HCT116 (cell line): ENCODE results near the gene GLCE. TPM values are rescaled to one million over a fixed set of nuclear protein-coding genes. Genes with fewer than 3 reads are reported as not detected.

Experiments used
- ATAC-seq: fragments of 200-7000 bp; cut with Tn5 transposase; 2 replicates; pipeline ENCODE4 v1.9.1; 2020; ENCODE audit warnings: mild to moderate bottlenecking, moderate library complexity
- BruUV-seq: library from RNA; stranded (reverse); fragments of 400-500 nt; replicated peaks from 2 replicates; lab custom pipeline; 2021; lab: Mats Ljungman, UMichigan
- CTCF ChIA-PET: fragments of 300-600 bp; sonication (Branson Sonifier 250); formaldehyde crosslinking; loops from one replicate; lab custom pipeline; 2021; ENCODE audit warnings: antibody characterized with exemption; lab: Charles Lee
- POLR2A ChIA-PET: fragments of 300-600, 350-600 bp; sonication (Branson Sonifier 250); formaldehyde crosslinking; loops from one replicate; lab custom pipeline; 2021; ENCODE audit warnings: antibody characterized with exemption; lab: Charles Lee
- RAD21 ChIA-PET, 2 experiments: fragments of 300-600 bp; sonication (Branson Sonifier 250); formaldehyde crosslinking; loops; one replicate each; lab custom pipeline; 2023; ENCODE audit warnings: low total read pairs in 2 of 2; ENCODE audit not compliant: uncharacterized antibody in 2 of 2, unreplicated experiment in 2 of 2, low non-redundant PET in 1 of 2; lab: Charles Lee
- DNase-seq: peaks from one replicate; pipeline ENCODE4 v3.0.0-alpha.2; 2010; ENCODE audit warnings: low read depth, low spot score
- H2AFZ ChIP-seq: fragments of 200-600 bp; shearing (Covaris generic), sonication (generic); 2 replicates; pipeline ENCODE4 v1.6.1; 2017; ENCODE audit warnings: low read depth, mixed run types, mixed read lengths, antibody characterized with exemption, low read length; ENCODE audit not compliant: poor library complexity, severe bottlenecking
- H3K27ac ChIP-seq: 2 replicates; pipeline ENCODE4 v1.5.1; 2012; ENCODE audit warnings: low read depth, low read length
- H3K27me3 ChIP-seq: fragments of 200-600 bp; sonication (generic); 2 replicates; pipeline ENCODE4 v1.6.1; 2016; ENCODE audit warnings: mixed run types, low read length, mixed read lengths; ENCODE audit not compliant: insufficient read depth
- H3K36me3 ChIP-seq, 2 experiments: fragments of 200-500 bp in 1 of 2; fragments of 200-600 bp in 1 of 2; sonication (Bioruptor generic) in 1 of 2; sonication (generic) in 1 of 2; 2 replicates each; pipeline versions ENCODE4 v1.5.1 to v1.6.1; 2014 to 2016; ENCODE audit warnings: low read length in 2 of 2, inconsistent platforms in 1 of 2, mixed read lengths in 1 of 2, mixed run types in 1 of 2; ENCODE audit not compliant: insufficient read depth in 2 of 2, control insufficient read depth in 1 of 2
- H3K4me1 ChIP-seq, 2 experiments: fragments of 200-600 bp in 1 of 2; sonication (generic) in 1 of 2; 2 replicates each; pipeline versions ENCODE4 v1.5.1 to v1.6.1; 2012 to 2017; ENCODE audit warnings: low read length in 2 of 2, inconsistent platforms in 1 of 2, mild to moderate bottlenecking in 1 of 2, mixed read lengths in 1 of 2, mixed run types in 1 of 2, moderate library complexity in 1 of 2; ENCODE audit not compliant: insufficient read depth in 2 of 2, control insufficient read depth in 1 of 2
- H3K4me2 ChIP-seq: fragments of 200-600 bp; sonication (generic); 2 replicates; pipeline ENCODE4 v1.6.1; 2017; ENCODE audit warnings: mixed run types, low read length, mixed read lengths
- H3K4me3 ChIP-seq, 2 experiments: fragments of 200-600 bp in 1 of 2; sonication (generic) in 1 of 2; replicated peaks in 1 of 2; 2 replicates each; pipeline ENCODE4 v1.5.1; 2011 to 2016; ENCODE audit warnings: low read length in 2 of 2, control low read depth in 1 of 2, low read depth in 1 of 2, mild to moderate bottlenecking in 1 of 2, mixed read lengths in 1 of 2, mixed run types in 1 of 2
- H3K79me2 ChIP-seq: fragments of 200-600 bp; sonication (generic); 2 replicates; pipeline ENCODE4 v1.6.1; 2017; ENCODE audit warnings: mild to moderate bottlenecking, mixed run types, low read length, moderate library complexity, mixed read lengths; ENCODE audit not compliant: insufficient read depth
- H3K9ac ChIP-seq: fragments of 200-600 bp; sonication (generic); 2 replicates; pipeline ENCODE4 v1.6.1; 2016; ENCODE audit warnings: low read length, mixed read lengths
- H3K9me2 ChIP-seq: fragments of 200-600 bp; sonication (generic), shearing (Covaris generic); 2 replicates; pipeline ENCODE4 v1.6.1; 2017; ENCODE audit warnings: mixed run types, mild to moderate bottlenecking, moderate library complexity; ENCODE audit not compliant: insufficient read depth
- H3K9me3 ChIP-seq, 2 experiments: fragments of 200-500 bp in 1 of 2; fragments of 200-600 bp in 1 of 2; sonication (Bioruptor generic) in 1 of 2; sonication (generic) in 1 of 2; 2 replicates each; pipeline ENCODE4 v1.6.1; 2014 to 2017; ENCODE audit warnings: low read length in 2 of 2, mixed read lengths in 2 of 2, inconsistent platforms in 1 of 2, low read depth in 1 of 2, mild to moderate bottlenecking in 1 of 2, mixed run types in 1 of 2, moderate library complexity in 1 of 2; ENCODE audit not compliant: control insufficient read depth in 1 of 2, insufficient read depth in 1 of 2
- H4K20me1 ChIP-seq: fragments of 200-600 bp; sonication (generic), shearing (Covaris generic); 2 replicates; pipeline ENCODE4 v1.6.1; 2017; ENCODE audit warnings: mixed run types, mild to moderate bottlenecking, moderate library complexity; ENCODE audit not compliant: insufficient read depth
- CBX3 ChIP-seq: IDR thresholded peaks from 2 replicates; pipeline ENCODE4 v1.6.1; 2012; ENCODE audit warnings: low read depth
- CEBPB ChIP-seq: IDR thresholded peaks from 2 replicates; pipeline ENCODE4 v1.6.1; 2012; ENCODE audit warnings: low read depth
- EZH2phosphoT487 ChIP-seq: fragments of 200-600 bp; IDR thresholded peaks from 2 replicates; pipeline ENCODE4 v1.6.1; 2018; ENCODE audit warnings: antibody characterized with exemption, borderline replicate concordance
- FOSL1 ChIP-seq: IDR thresholded peaks from 2 replicates; pipeline ENCODE4 v1.6.1; 2012; ENCODE audit warnings: low read depth
- JUND ChIP-seq: IDR thresholded peaks from 2 replicates; pipeline ENCODE4 v1.6.1; 2012
- POLR2AphosphoS5 ChIP-seq: IDR thresholded peaks from 2 replicates; pipeline ENCODE4 v1.6.1; 2011; ENCODE audit warnings: mild to moderate bottlenecking, low read depth, low read length, moderate library complexity
- RAD21 ChIP-seq: IDR thresholded peaks from 2 replicates; pipeline ENCODE4 v1.6.1; 2012; ENCODE audit warnings: low read depth, mild to moderate bottlenecking
- SIN3A ChIP-seq: IDR thresholded peaks from 2 replicates; pipeline ENCODE4 v1.6.1; 2012; ENCODE audit warnings: low read depth
- SP1 ChIP-seq: IDR thresholded peaks from 2 replicates; pipeline ENCODE4 v1.6.1; 2012; ENCODE audit warnings: low read depth
- SRF ChIP-seq: IDR thresholded peaks from 2 replicates; pipeline ENCODE4 v1.6.1; 2012; ENCODE audit warnings: low read depth
- TCF7L2 ChIP-seq: IDR thresholded peaks from 2 replicates; pipeline ENCODE4 v1.7.0; 2011; ENCODE audit warnings: borderline replicate concordance, inconsistent platforms; ENCODE audit not compliant: insufficient read depth, insufficient read length; ENCODE audit errors: extremely low read depth
- YY1 ChIP-seq: IDR thresholded peaks from 2 replicates; pipeline ENCODE4 v1.6.1; 2011; ENCODE audit warnings: low read length, low read depth, moderate library complexity, mild to moderate bottlenecking; ENCODE audit not compliant: insufficient replicate concordance; ENCODE audit errors: extremely low read depth
- ZFX ChIP-seq: fragments of 450-650 bp; IDR thresholded peaks from 2 replicates; pipeline ENCODE4 v1.6.1; 2017
- intact Hi-C: fragments of 100-400 bp; cut with micrococcal nuclease; formaldehyde crosslinking; loops from 2 replicates; pipeline ENCODE4 v1.10.0; 2022
- total RNA-seq: library from RNA; stranded (reverse); gene quantifications from one replicate; pipeline ENCODE4 v1.2.1, GENCODE V29; 2021; ENCODE audit not compliant: unreplicated experiment
- TF ChIP-seq, protein P1 (sequence below): IDR thresholded peaks from 2 replicates; pipeline ENCODE4 v1.6.1; 2011; ENCODE audit warnings: mild to moderate bottlenecking, low read length, moderate library complexity; ENCODE audit not compliant: insufficient replicate concordance; ENCODE audit errors: extremely low read depth
- TF ChIP-seq, protein P2 (sequence below), 3 experiments: fragments of 200-600 bp in 1 of 3; sonication (generic) in 1 of 3; IDR thresholded peaks in 2 of 3; conservative IDR thresholded peaks in 1 of 3; 2 replicates each; pipeline ENCODE4 v1.5.1; 2012 to 2017; ENCODE audit warnings: low read depth in 2 of 3, low read length in 2 of 3, antibody characterized with exemption in 1 of 3, borderline replicate concordance in 1 of 3, control low read depth in 1 of 3, mild to moderate bottlenecking in 1 of 3, mixed read lengths in 1 of 3, mixed run types in 1 of 3, moderate library complexity in 1 of 3; ENCODE audit not compliant: insufficient read depth in 1 of 3

The GLCE gene
- total RNA-seq, 1 experiment from 2014 or later, result 22.2 TPM

DNA sequence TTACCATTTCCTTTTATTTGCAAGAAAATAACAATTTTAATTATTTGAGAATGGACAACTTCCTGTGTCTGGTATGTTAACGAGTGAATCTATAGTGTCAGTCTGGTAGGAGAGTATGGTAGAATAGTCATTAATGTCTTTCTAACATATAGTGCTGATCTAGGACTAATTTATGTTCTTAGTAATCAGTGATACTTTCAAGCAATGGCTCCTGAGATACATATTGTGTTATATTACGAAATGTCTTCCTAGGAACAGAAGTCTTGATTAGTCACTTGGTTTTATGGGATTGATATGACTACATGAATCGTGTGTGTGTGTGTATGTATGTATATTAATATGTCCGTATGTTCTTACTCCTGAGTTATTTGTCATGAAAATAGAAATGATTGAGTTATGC lies 71.7 kb downstream of the GLCE start:
- no peaks in the 10 kb centered on the region for H4K20me1 ChIP-seq
- ChIA-PET CTCF (no interaction called here), POLR2A (no interaction called here), RAD21 (no interaction called here)
- intact Hi-C loops, result no loop called here
- BruUV-seq, result no TSS peak
- ATAC-seq, result no peak
- H3K27ac ChIP-seq, result no peak overlapping the region
- no peak for DNase-seq
- H3K4me1 ChIP-seq, result no peaks in the 10 kb centered on the region; a peak in 1 of 4 replicates
- H3K4me2 ChIP-seq, result no peak overlapping the region
- H3K4me3 ChIP-seq, result no peak overlapping the region
- no peaks in the 10 kb centered on the region for H3K27me3 ChIP-seq
- H3K79me2 ChIP-seq, result no peaks in the 10 kb centered on the region
- no peaks in the 10 kb centered on the region for H3K9me3 ChIP-seq
- H3K9ac ChIP-seq, result no peak overlapping the region
- no peak overlapping the region for H2AFZ ChIP-seq
- TF ChIP-seq CEBPB, result peak; percentile 67; the same call in 1 of the 2 replicates
- TF ChIP-seq, protein P1, sequence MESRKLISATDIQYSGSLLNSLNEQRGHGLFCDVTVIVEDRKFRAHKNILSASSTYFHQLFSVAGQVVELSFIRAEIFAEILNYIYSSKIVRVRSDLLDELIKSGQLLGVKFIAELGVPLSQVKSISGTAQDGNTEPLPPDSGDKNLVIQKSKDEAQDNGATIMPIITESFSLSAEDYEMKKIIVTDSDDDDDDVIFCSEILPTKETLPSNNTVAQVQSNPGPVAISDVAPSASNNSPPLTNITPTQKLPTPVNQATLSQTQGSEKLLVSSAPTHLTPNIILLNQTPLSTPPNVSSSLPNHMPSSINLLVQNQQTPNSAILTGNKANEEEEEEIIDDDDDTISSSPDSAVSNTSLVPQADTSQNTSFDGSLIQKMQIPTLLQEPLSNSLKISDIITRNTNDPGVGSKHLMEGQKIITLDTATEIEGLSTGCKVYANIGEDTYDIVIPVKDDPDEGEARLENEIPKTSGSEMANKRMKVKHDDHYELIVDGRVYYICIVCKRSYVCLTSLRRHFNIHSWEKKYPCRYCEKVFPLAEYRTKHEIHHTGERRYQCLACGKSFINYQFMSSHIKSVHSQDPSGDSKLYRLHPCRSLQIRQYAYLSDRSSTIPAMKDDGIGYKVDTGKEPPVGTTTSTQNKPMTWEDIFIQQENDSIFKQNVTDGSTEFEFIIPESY, result no peak
- H3K36me3 ChIP-seq, result no peaks in the 10 kb centered on the region
- no peaks in the 10 kb centered on the region; the same call in 1 of the 2 replicates for H3K9me2 ChIP-seq

DNA sequence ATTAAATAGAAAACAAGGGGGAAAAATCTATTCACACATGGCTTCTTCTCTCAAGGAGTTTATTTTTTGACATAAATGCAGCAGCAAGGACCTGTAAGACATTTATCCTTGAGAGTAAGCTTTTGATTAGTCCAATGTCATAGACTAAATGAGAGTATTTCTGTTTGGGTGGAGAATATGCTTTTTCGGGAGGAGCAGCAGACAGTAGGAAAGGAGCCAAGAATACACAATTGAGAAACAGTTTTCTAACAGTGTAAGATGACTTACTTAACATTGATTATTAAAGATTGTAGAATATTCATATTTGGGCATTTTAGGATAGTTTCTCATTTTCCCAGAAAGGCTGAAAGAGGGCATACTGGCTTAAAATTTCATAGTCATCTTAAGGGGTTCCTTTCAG lies 72.3 kb downstream of the GLCE start:
- H3K79me2 ChIP-seq, result no peaks in the 10 kb centered on the region
- CTCF ChIA-PET, result no interaction called here
- H3K4me3 ChIP-seq, result no peak overlapping the region
- TF ChIP-seq CBX3, result no peak
- TF ChIP-seq SP1, result no peak
- TF ChIP-seq JUND, result no peak
- no peak for TF ChIP-seq ZFX
- TF ChIP-seq RAD21, result no peak
- no peak for TF ChIP-seq EZH2phosphoT487
- TF ChIP-seq POLR2AphosphoS5, result no peak
- TF ChIP-seq FOSL1, result no peak
- TF ChIP-seq, protein P2, sequence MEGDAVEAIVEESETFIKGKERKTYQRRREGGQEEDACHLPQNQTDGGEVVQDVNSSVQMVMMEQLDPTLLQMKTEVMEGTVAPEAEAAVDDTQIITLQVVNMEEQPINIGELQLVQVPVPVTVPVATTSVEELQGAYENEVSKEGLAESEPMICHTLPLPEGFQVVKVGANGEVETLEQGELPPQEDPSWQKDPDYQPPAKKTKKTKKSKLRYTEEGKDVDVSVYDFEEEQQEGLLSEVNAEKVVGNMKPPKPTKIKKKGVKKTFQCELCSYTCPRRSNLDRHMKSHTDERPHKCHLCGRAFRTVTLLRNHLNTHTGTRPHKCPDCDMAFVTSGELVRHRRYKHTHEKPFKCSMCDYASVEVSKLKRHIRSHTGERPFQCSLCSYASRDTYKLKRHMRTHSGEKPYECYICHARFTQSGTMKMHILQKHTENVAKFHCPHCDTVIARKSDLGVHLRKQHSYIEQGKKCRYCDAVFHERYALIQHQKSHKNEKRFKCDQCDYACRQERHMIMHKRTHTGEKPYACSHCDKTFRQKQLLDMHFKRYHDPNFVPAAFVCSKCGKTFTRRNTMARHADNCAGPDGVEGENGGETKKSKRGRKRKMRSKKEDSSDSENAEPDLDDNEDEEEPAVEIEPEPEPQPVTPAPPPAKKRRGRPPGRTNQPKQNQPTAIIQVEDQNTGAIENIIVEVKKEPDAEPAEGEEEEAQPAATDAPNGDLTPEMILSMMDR (IDR thresholded peaks at IDR 0.05 in 2 of 3, conservative IDR thresholded peaks at IDR 0.05 in 1 of 3; ENCODE audit: borderline replicate concordance in 1 of 3, insufficient read depth in 1 of 3, low read depth in 2 of 3, low read length in 2 of 3), result no peak
- TF ChIP-seq YY1, result no peak
- no peak for TF ChIP-seq SRF
- TF ChIP-seq TCF7L2, result no peak
- TF ChIP-seq SIN3A, result no peak
- TF ChIP-seq CEBPB, result no peak

More for the DNA sequence above, 72.3 kb downstream of the GLCE start:
- Histone ChIP-seq H3K36me3 (no peaks in the 10 kb centered on the region), H3K4me1 (no peaks in the 10 kb centered on the region; a peak in 1 of 4 replicates), H4K20me1 (no peaks in the 10 kb centered on the region), H3K27ac (no peak overlapping the region), H3K9ac (no peak overlapping the region), H3K9me3 (no peaks in the 10 kb centered on the region), H3K27me3 (no peaks in the 10 kb centered on the region), H3K9me2 (no peaks in the 10 kb centered on the region; the same call in 1 of the 2 replicates), H2AFZ (no peak overlapping the region), H3K4me2 (no peak overlapping the region)
- no TSS peak for BruUV-seq
- RAD21 ChIA-PET, result no interaction called here
- DNase-seq, result no peak
- POLR2A ChIA-PET, result no interaction called here
- intact Hi-C loops, result no loop called here
- no peak for ATAC-seq
